ENCODE data around the gene SLC35F3.

SLC35F3 gene

DNA sequence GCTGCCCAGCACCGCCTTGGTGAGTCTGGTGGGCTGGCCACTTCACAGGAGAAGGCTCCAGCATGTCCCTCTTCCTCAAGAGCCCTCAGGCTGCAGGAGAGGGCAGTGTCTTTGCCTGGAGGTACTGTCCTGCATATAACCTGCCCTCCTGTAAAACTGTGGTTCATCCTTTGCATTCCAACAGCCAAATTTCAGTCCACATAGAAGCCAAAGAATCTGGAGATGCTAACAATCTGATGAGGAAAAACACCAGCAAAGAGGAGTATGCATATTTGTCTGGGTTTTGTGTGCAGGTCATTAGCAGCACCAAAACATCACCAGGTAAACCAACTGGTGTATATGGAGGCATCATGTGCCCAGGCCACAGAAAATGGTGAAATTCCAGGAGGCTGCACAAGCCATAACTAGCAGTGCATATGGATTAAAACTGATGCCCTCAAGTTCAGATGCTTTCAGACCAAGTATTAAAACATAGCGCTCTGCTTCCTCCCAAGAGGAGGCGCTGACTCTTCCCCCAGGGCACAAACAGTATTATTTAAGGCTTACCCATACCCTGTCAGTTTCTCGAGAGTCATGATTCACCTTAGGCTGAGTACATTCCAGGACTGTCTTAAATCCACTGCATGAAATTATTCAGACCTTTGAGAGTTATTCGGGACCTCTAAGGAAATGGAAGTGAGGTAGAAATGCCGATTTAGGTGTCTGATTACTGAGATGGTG lies 318.2 kb downstream of the SLC35F3 start:
- no peaks in the 10 kb centered on the region for H3K4me1 ChIP-seq (ENCODE audit: control insufficient read depth in 2 of 2, insufficient read depth in 2 of 2, low read length in 2 of 2)
- no peak overlapping the region for H3K4me3 ChIP-seq (ENCODE audit: low read length in 2 of 2)
- no peaks in the 10 kb centered on the region for H3K36me3 ChIP-seq (ENCODE audit: control insufficient read depth in 2 of 2, insufficient read depth in 2 of 2, low read length in 2 of 2)
- H3K9ac ChIP-seq (ENCODE audit: low read depth in 1 of 2, low read length in 2 of 2), result no peak overlapping the region
- no peaks in the 10 kb centered on the region for H3K9me3 ChIP-seq (ENCODE audit: control insufficient read depth in 2 of 2, low read length in 2 of 2)
- H3K27ac ChIP-seq (ENCODE audit: low read depth in 2 of 2, low read length in 2 of 2), result no peak overlapping the region
- peaks cover 0 to 6% of the 10 kb centered on the region in 2 donors for H3K27me3 ChIP-seq (ENCODE audit: control insufficient read depth in 2 of 2, insufficient read depth in 2 of 2, low read length in 2 of 2)

- no peaks in the 10 kb centered on the region for H3K4me1 ChIP-seq (ENCODE audit: control insufficient read depth in 2 of 2, insufficient read depth in 2 of 2, low read length in 2 of 2)
- H3K36me3 ChIP-seq (ENCODE audit: control insufficient read depth in 2 of 2, insufficient read depth in 2 of 2, low read length in 2 of 2), result no peaks in the 10 kb centered on the region
- no peak overlapping the region for H3K4me3 ChIP-seq (ENCODE audit: low read length in 2 of 2)
- H3K27me3 ChIP-seq (ENCODE audit: control insufficient read depth in 2 of 2, insufficient read depth in 2 of 2, low read length in 2 of 2), result peaks cover 2 to 6% of the 10 kb centered on the region in 2 donors
- no peak overlapping the region for H3K27ac ChIP-seq (ENCODE audit: low read depth in 2 of 2, low read length in 2 of 2)
- H3K9ac ChIP-seq (ENCODE audit: low read depth in 1 of 2, low read length in 2 of 2), result no peak overlapping the region
- no peaks in the 10 kb centered on the region for H3K9me3 ChIP-seq (ENCODE audit: control insufficient read depth in 2 of 2, low read length in 2 of 2)
Observed at GRCh38 chr1:234226113-234226818, 321.8 kb downstream of the SLC35F3 start.

GRCh38 chr1:234226819-234227165 lies 322.3 kb downstream of the SLC35F3 start:
- H3K27me3 ChIP-seq (ENCODE audit: control insufficient read depth in 2 of 2, insufficient read depth in 2 of 2, low read length in 2 of 2), result peaks cover 2% of the 10 kb centered on the region in 2 donors
- no peaks in the 10 kb centered on the region for H3K36me3 ChIP-seq (ENCODE audit: control insufficient read depth in 2 of 2, insufficient read depth in 2 of 2, low read length in 2 of 2)
- H3K27ac ChIP-seq (ENCODE audit: low read depth in 2 of 2, low read length in 2 of 2), result no peak overlapping the region
- H3K4me3 ChIP-seq (ENCODE audit: low read length in 2 of 2), result no peak overlapping the region
- no peaks in the 10 kb centered on the region for H3K4me1 ChIP-seq (ENCODE audit: control insufficient read depth in 2 of 2, insufficient read depth in 2 of 2, low read length in 2 of 2)
- H3K9ac ChIP-seq (ENCODE audit: low read depth in 1 of 2, low read length in 2 of 2), result no peak overlapping the region
- no peaks in the 10 kb centered on the region for H3K9me3 ChIP-seq (ENCODE audit: control insufficient read depth in 2 of 2, low read length in 2 of 2)

DNA sequence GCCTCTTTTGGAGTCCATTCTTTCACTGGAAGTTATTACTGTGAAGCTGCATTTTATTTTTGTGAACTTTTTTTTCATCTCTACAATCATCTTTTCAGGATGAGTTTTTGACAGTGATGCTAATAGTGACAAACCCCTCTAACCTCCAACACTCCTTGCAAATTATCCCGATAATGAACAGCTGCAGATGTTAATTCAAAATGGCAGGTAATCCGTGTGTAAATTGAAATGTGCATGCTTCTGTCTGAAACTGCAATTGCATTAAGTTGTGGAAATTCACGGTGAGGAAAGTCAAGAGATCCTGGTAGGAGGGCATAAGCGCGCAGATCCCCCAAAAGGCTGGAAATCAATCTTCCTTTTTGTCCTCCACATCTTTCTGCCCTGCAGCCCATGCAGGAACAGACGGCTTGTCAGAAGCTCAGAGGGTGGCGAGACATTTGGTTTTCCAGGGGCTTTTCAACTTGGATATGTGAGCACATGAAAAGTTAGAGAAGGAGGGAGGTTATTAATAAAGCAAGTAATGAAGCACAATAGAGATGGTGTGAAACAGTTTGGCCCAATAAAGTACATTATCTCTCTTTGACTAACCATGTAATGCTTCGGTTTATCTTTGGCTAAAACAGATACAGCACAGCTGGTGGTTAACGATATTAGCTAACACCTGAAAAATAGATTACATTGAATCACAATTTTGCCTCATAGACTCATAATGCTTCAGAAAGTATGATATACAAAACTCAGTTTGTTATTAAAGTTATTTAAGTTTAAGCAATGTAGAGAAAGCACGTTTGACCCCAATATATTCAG lies 325.3 kb downstream of the SLC35F3 start:
- no peak overlapping the region for H3K9ac ChIP-seq (ENCODE audit: low read depth in 1 of 2, low read length in 2 of 2)
- peaks cover 2% of the 10 kb centered on the region in 2 donors for H3K27me3 ChIP-seq (ENCODE audit: control insufficient read depth in 2 of 2, insufficient read depth in 2 of 2, low read length in 2 of 2)
- H3K27ac ChIP-seq (ENCODE audit: low read depth in 2 of 2, low read length in 2 of 2), result no peak overlapping the region
- no peaks in the 10 kb centered on the region for H3K9me3 ChIP-seq (ENCODE audit: control insufficient read depth in 2 of 2, low read length in 2 of 2)
- H3K4me3 ChIP-seq (ENCODE audit: low read length in 2 of 2), result no peak overlapping the region
- no peaks in the 10 kb centered on the region for H3K36me3 ChIP-seq (ENCODE audit: control insufficient read depth in 2 of 2, insufficient read depth in 2 of 2, low read length in 2 of 2)
- no peaks in the 10 kb centered on the region for H3K4me1 ChIP-seq (ENCODE audit: control insufficient read depth in 2 of 2, insufficient read depth in 2 of 2, low read length in 2 of 2)

DNA sequence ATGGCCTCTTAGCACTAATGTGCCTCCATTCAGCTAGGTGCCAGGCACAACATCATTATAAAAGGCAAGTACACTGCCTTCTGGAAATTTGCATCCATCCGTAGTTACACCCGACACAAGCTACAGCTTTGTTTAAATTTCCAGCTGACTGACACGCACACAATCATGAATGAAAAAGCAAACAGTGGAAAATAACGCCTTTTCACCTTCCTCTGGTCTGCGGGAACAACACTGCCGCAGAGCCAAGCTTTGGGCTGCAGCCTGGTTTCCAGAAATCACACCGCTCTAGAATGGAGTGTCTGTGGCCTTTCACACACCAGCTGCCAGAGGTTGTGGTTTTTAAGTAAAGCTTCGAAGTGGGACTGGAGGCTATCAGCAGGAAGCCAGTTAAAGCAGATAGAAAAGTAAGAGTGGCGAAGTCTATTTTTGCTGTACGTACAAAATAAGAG lies 326.0 kb downstream of the SLC35F3 start:
- peaks cover 2% of the 10 kb centered on the region in 2 donors for H3K27me3 ChIP-seq (ENCODE audit: control insufficient read depth in 2 of 2, insufficient read depth in 2 of 2, low read length in 2 of 2)
- H3K9me3 ChIP-seq (ENCODE audit: control insufficient read depth in 2 of 2, low read length in 2 of 2), result no peaks in the 10 kb centered on the region
- no peaks in the 10 kb centered on the region for H3K36me3 ChIP-seq (ENCODE audit: control insufficient read depth in 2 of 2, insufficient read depth in 2 of 2, low read length in 2 of 2)
- H3K27ac ChIP-seq (ENCODE audit: low read depth in 2 of 2, low read length in 2 of 2), result no peak overlapping the region
- H3K9ac ChIP-seq (ENCODE audit: low read depth in 1 of 2, low read length in 2 of 2), result no peak overlapping the region
- no peak overlapping the region for H3K4me3 ChIP-seq (ENCODE audit: low read length in 2 of 2)
- no peaks in the 10 kb centered on the region for H3K4me1 ChIP-seq (ENCODE audit: control insufficient read depth in 2 of 2, insufficient read depth in 2 of 2, low read length in 2 of 2)

GRCh38 chr1:234231061-234231892 lies 326.8 kb downstream of the SLC35F3 start:
- H3K9ac ChIP-seq (ENCODE audit: low read depth in 1 of 2, low read length in 2 of 2), result no peak overlapping the region
- H3K9me3 ChIP-seq (ENCODE audit: control insufficient read depth in 2 of 2, low read length in 2 of 2), result no peaks in the 10 kb centered on the region
- peaks cover 2% of the 10 kb centered on the region in 2 donors for H3K27me3 ChIP-seq (ENCODE audit: control insufficient read depth in 2 of 2, insufficient read depth in 2 of 2, low read length in 2 of 2)
- H3K27ac ChIP-seq (ENCODE audit: low read depth in 2 of 2, low read length in 2 of 2), result no peak overlapping the region
- H3K36me3 ChIP-seq (ENCODE audit: control insufficient read depth in 2 of 2, insufficient read depth in 2 of 2, low read length in 2 of 2), result no peaks in the 10 kb centered on the region
- H3K4me3 ChIP-seq (ENCODE audit: low read length in 2 of 2), result no peak overlapping the region
- no peaks in the 10 kb centered on the region for H3K4me1 ChIP-seq (ENCODE audit: control insufficient read depth in 2 of 2, insufficient read depth in 2 of 2, low read length in 2 of 2)

- Histone ChIP-seq H3K27ac (ENCODE audit: low read depth in 2 of 2, low read length in 2 of 2) (no peak overlapping the region), H3K9ac (ENCODE audit: low read depth in 1 of 2, low read length in 2 of 2) (no peak overlapping the region), H3K36me3 (ENCODE audit: control insufficient read depth in 2 of 2, insufficient read depth in 2 of 2, low read length in 2 of 2) (no peaks in the 10 kb centered on the region), H3K27me3 (ENCODE audit: control insufficient read depth in 2 of 2, insufficient read depth in 2 of 2, low read length in 2 of 2) (peaks cover 0 to 2% of the 10 kb centered on the region in 2 donors), H3K4me3 (ENCODE audit: low read length in 2 of 2) (no peak overlapping the region), H3K4me1 (ENCODE audit: control insufficient read depth in 2 of 2, insufficient read depth in 2 of 2, low read length in 2 of 2) (no peaks in the 10 kb centered on the region), H3K9me3 (ENCODE audit: control insufficient read depth in 2 of 2, low read length in 2 of 2) (no peaks in the 10 kb centered on the region)
Observed at GRCh38 chr1:234231893-234232276, 327.4 kb downstream of the SLC35F3 start.

- Histone ChIP-seq H3K4me3 (ENCODE audit: low read length in 2 of 2) (no peak overlapping the region), H3K9ac (ENCODE audit: low read depth in 1 of 2, low read length in 2 of 2) (no peak overlapping the region), H3K9me3 (ENCODE audit: control insufficient read depth in 2 of 2, low read length in 2 of 2) (no peaks in the 10 kb centered on the region), H3K4me1 (ENCODE audit: control insufficient read depth in 2 of 2, insufficient read depth in 2 of 2, low read length in 2 of 2) (no peaks in the 10 kb centered on the region), H3K27me3 (ENCODE audit: control insufficient read depth in 2 of 2, insufficient read depth in 2 of 2, low read length in 2 of 2) (peaks cover 0 to 2% of the 10 kb centered on the region in 2 donors), H3K36me3 (ENCODE audit: control insufficient read depth in 2 of 2, insufficient read depth in 2 of 2, low read length in 2 of 2) (no peaks in the 10 kb centered on the region), H3K27ac (ENCODE audit: low read depth in 2 of 2, low read length in 2 of 2) (no peak overlapping the region)
Observed at GRCh38 chr1:234234199-234234598, 329.7 kb downstream of the SLC35F3 start.

DNA sequence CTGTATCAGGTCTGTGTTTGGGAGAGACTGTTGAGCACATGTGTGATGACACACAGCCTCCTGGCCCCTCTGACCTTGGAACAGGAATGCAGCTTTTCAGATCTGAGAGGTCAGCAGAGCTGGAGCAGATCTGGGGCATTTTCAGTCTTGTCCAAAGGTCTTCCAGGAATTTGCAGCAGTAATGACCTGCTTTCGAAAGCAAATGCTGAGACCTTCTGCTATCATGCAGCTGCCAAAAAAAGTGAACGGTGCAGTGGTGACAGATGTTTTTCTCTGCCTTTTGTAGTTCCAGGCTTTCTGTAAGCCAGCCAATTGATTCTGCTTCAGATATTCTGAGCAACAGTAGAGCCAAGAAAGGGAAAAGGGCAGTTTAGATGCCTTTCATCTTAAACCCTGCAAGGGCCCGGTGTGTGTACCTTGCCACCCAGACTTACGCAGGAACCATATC lies 331.0 kb downstream of the SLC35F3 start:
- Histone ChIP-seq H3K4me1 (ENCODE audit: control insufficient read depth in 2 of 2, insufficient read depth in 2 of 2, low read length in 2 of 2) (no peaks in the 10 kb centered on the region), H3K4me3 (ENCODE audit: low read length in 2 of 2) (no peak overlapping the region), H3K9me3 (ENCODE audit: control insufficient read depth in 2 of 2, low read length in 2 of 2) (no peaks in the 10 kb centered on the region), H3K36me3 (ENCODE audit: control insufficient read depth in 2 of 2, insufficient read depth in 2 of 2, low read length in 2 of 2) (no peaks in the 10 kb centered on the region), H3K27ac (ENCODE audit: low read depth in 2 of 2, low read length in 2 of 2) (no peak overlapping the region), H3K27me3 (ENCODE audit: control insufficient read depth in 2 of 2, insufficient read depth in 2 of 2, low read length in 2 of 2) (no peaks in the 10 kb centered on the region), H3K9ac (ENCODE audit: low read depth in 1 of 2, low read length in 2 of 2) (no peak overlapping the region)
